Neural progenitor cell (in vitro differentiated cells): ENCODE results near the gene SLC17A9. TPM values are rescaled to one million over a fixed set of nuclear protein-coding genes. Genes with fewer than 3 reads are reported as not detected.

Experiments used
- DNase-seq: peaks from one replicate; pipeline ENCODE4 v3.0.0-alpha.2; 2016; ENCODE audit warnings: low spot score
- H2AFZ ChIP-seq: fragments of 200-600 bp; sonication (generic); replicated peaks from 2 replicates; pipeline ENCODE4 v1.6.1; 2016; ENCODE audit warnings: antibody characterized with exemption
- H3F3A ChIP-seq: fragments of 200-600 bp; sonication (generic); 2 replicates; pipeline ENCODE4 v1.6.1; 2016; ENCODE audit warnings: antibody characterized with exemption, low read depth
- H3K27ac ChIP-seq: fragments of 200-600 bp; sonication (generic); 2 replicates; pipeline ENCODE4 v1.5.1; 2016; ENCODE audit warnings: mild to moderate bottlenecking
- H3K27me3 ChIP-seq: fragments of 200-600 bp; sonication (generic); 2 replicates; pipeline ENCODE4 v1.6.1; 2016; ENCODE audit warnings: mild to moderate bottlenecking, moderate library complexity
- H3K36me3 ChIP-seq: fragments of 200-600 bp; sonication (generic); 2 replicates; pipeline ENCODE4 v1.5.1; 2016
- H3K4me1 ChIP-seq: fragments of 200-600 bp; sonication (generic); 2 replicates; pipeline ENCODE4 v1.6.1; 2016; ENCODE audit warnings: mixed run types
- H3K4me2 ChIP-seq: fragments of 200-600 bp; sonication (generic); 2 replicates; pipeline ENCODE4 v1.6.1; 2016
- H3K4me3 ChIP-seq: fragments of 200-600 bp; sonication (generic); 2 replicates; pipeline ENCODE4 v1.5.1; 2016
- H3K79me2 ChIP-seq: fragments of 200-600 bp; sonication (generic); 2 replicates; pipeline ENCODE4 v1.6.1; 2016; ENCODE audit warnings: low read depth
- H3K9ac ChIP-seq: fragments of 200-600 bp; sonication (generic); 2 replicates; pipeline ENCODE4 v1.6.1; 2016
- H3K9me3 ChIP-seq: fragments of 200-600 bp; sonication (generic); 2 replicates; pipeline ENCODE4 v1.5.1; 2016; ENCODE audit warnings: low read depth
- H4K20me1 ChIP-seq: fragments of 200-600 bp; sonication (generic); 2 replicates; pipeline ENCODE4 v1.6.1; 2016; ENCODE audit warnings: low read depth
- H3K27ac Mint-ChIP-seq: 3 replicates; pipeline ENCODE4 v1.8.0; 2021; ENCODE audit warnings: mixed read lengths
- H3K27me3 Mint-ChIP-seq: 2 replicates; pipeline ENCODE4 v1.8.0; 2022; ENCODE audit warnings: low read depth, mild to moderate bottlenecking, inconsistent platforms, moderate library complexity, mixed read lengths; ENCODE audit not compliant: insufficient read depth
- H3K36me3 Mint-ChIP-seq: 3 replicates; pipeline ENCODE4 v1.8.0; 2021; ENCODE audit warnings: mixed read lengths
- H3K4me1 Mint-ChIP-seq: 3 replicates; pipeline ENCODE4 v1.8.0; 2021; ENCODE audit warnings: mixed read lengths
- H3K4me3 Mint-ChIP-seq: 3 replicates; pipeline ENCODE4 v1.8.0; 2021; ENCODE audit warnings: mild to moderate bottlenecking, moderate library complexity, mixed read lengths
- H3K9me3 Mint-ChIP-seq: 3 replicates; pipeline ENCODE4 v1.8.0; 2020; ENCODE audit warnings: mixed read lengths
- EZH2 ChIP-seq: fragments of 200-600 bp; sonication (generic); IDR thresholded peaks from 2 replicates; pipeline ENCODE4 v1.6.1; 2017; ENCODE audit warnings: antibody characterized with exemption, mild to moderate bottlenecking, moderate library complexity
- EZH2phosphoT487 ChIP-seq: fragments of 200-600 bp; sonication (generic); IDR thresholded peaks from 2 replicates; pipeline ENCODE4 v1.6.1; 2017; ENCODE audit warnings: antibody characterized with exemption
- total RNA-seq: library from RNA; depleted of rRNA; stranded (reverse); fragments of >200 nt; gene quantifications from 2 replicates; pipeline ENCODE4 v1.2.3, GENCODE V29; 2015; ENCODE audit warnings: low replicate concordance
- TF ChIP-seq, protein P1 (sequence below): fragments of 200-600 bp; sonication (generic); IDR thresholded peaks from 2 replicates; pipeline ENCODE4 v1.5.1; 2017; ENCODE audit warnings: antibody characterized with exemption, mild to moderate bottlenecking

SLC17A9 gene
- total RNA-seq, 1 donor from 2014 or later: 0.17 TPM

DNA sequence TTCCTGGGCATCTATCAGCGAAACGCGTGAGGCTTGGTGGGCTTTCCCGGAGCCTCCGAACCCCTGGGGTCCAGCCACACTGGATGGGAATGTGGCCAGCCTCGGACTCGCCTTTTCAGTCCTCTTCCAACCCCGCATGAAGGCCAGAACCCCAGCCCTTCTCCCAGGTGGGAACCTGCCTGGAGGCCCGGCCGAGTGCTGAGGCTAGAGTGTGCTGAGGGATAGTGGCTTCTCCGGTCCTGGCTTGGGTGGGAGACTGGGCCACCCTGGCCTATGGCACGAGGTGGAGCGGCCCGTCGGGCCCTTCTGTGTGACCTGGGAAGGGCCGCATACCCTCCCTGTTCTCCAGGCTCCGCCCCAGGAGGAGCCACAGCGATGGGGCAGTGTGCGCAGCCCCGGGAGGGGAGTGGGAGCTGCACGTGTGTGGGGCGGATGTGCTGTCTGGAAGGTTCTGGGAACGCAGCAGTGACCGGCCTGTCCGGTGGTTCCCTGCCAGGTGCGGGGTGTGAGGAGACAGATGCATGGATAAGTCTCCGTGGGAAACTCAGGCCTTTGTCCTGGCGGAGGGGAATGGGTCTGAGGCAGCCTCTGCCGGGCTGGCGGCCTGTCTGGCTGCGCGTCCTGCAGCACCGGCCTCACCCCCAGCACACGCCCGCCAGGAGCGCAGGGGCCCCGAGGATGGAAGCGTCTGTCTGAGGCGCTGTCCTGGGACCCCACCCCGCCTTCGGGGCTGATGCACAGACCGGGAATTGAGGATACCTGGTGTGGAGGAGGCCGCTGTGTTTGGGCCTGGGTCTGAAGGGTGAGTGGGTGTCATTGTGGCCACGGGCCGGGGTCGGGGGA, 55.4 kb downstream of the SLC17A9 start:
- Mint-ChIP-seq H3K27me3 (peaks cover 54% of the 10 kb centered on the region), H3K4me1 (peaks cover 13% of the 10 kb centered on the region), H3K9me3 (peaks cover 12% of the 10 kb centered on the region), H3K4me3 (peak overlapping the region; percentile 38), H3K36me3 (peaks cover under 1% of the 10 kb centered on the region), H3K27ac (no peak overlapping the region)
- H3K4me2 ChIP-seq: peak overlapping the region; percentile 85
- no peaks in the 10 kb centered on the region for H3K36me3 ChIP-seq
- peaks cover 100% of the 10 kb centered on the region for H3K27me3 ChIP-seq
- no peaks in the 10 kb centered on the region for H3K9me3 ChIP-seq
- H3K27ac ChIP-seq: no peak overlapping the region
- DNase-seq: peak; percentile 62
- peak overlapping the region; percentile 27 for H2AFZ ChIP-seq
- H3K79me2 ChIP-seq: no peaks in the 10 kb centered on the region
- TF ChIP-seq EZH2 (peak; percentile 87), EZH2phosphoT487 (peak; percentile 90)
- TF ChIP-seq, protein P1, sequence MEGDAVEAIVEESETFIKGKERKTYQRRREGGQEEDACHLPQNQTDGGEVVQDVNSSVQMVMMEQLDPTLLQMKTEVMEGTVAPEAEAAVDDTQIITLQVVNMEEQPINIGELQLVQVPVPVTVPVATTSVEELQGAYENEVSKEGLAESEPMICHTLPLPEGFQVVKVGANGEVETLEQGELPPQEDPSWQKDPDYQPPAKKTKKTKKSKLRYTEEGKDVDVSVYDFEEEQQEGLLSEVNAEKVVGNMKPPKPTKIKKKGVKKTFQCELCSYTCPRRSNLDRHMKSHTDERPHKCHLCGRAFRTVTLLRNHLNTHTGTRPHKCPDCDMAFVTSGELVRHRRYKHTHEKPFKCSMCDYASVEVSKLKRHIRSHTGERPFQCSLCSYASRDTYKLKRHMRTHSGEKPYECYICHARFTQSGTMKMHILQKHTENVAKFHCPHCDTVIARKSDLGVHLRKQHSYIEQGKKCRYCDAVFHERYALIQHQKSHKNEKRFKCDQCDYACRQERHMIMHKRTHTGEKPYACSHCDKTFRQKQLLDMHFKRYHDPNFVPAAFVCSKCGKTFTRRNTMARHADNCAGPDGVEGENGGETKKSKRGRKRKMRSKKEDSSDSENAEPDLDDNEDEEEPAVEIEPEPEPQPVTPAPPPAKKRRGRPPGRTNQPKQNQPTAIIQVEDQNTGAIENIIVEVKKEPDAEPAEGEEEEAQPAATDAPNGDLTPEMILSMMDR: no peak
- no peak overlapping the region for H3K9ac ChIP-seq
- H3K4me3 ChIP-seq: peak overlapping the region; percentile 42
- peaks cover 17% of the 10 kb centered on the region for H3K4me1 ChIP-seq
- peaks cover 54% of the 10 kb centered on the region for H4K20me1 ChIP-seq
- peaks cover 21% of the 10 kb centered on the region for H3F3A ChIP-seq

DNA sequence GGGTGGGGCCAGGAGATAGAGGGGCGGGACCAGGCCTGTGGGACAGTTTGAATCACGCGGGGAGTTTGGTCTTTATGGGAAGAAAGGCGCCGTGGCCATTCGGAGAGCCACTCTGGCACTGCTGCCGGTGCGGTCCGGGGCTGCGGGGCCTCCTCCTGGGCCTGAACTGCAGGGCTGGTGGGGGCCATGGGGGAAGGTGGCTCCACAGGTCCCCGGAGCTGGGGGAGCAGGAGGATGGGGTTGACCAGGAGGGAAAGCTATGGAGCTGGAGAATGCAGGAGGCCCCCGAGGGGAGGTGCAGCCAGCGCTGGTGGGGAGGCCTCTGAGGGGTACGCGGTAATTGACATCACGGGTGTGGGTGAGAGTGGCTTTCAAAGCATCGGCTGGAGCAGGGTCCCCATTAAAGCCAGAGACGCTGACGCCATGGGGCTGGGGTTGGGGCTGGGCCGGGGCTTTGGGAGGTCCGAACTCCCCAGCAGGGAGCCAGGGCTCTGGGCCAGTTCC, 56.1 kb downstream of the SLC17A9 start:
- peaks cover 5% of the 10 kb centered on the region for H3K9me3 ChIP-seq
- H4K20me1 ChIP-seq: peaks cover 48% of the 10 kb centered on the region
- no peaks in the 10 kb centered on the region for H3K79me2 ChIP-seq
- H3K27me3 ChIP-seq: peaks cover 100% of the 10 kb centered on the region
- H3K4me3 Mint-ChIP-seq: no peak overlapping the region
- peak overlapping the region; percentile 85 for H3K4me2 ChIP-seq
- H3K4me3 ChIP-seq: peak overlapping the region; percentile 15
- no peak for DNase-seq
- H3K27me3 Mint-ChIP-seq: peaks cover 53% of the 10 kb centered on the region
- H3K4me1 Mint-ChIP-seq: peaks cover 13% of the 10 kb centered on the region
- H3K4me1 ChIP-seq: peaks cover 17% of the 10 kb centered on the region
- H3K9ac ChIP-seq: no peak overlapping the region
- no peak overlapping the region for H2AFZ ChIP-seq
- H3K36me3 Mint-ChIP-seq: peaks cover 5% of the 10 kb centered on the region
- no peak overlapping the region for H3K27ac Mint-ChIP-seq
- no peaks in the 10 kb centered on the region for H3K36me3 ChIP-seq
- H3F3A ChIP-seq: peaks cover 18% of the 10 kb centered on the region
- TF ChIP-seq EZH2: peak; percentile 28
- TF ChIP-seq, protein P1: no peak
- H3K9me3 Mint-ChIP-seq: peaks cover 12% of the 10 kb centered on the region
- no peak overlapping the region for H3K27ac ChIP-seq

DNA sequence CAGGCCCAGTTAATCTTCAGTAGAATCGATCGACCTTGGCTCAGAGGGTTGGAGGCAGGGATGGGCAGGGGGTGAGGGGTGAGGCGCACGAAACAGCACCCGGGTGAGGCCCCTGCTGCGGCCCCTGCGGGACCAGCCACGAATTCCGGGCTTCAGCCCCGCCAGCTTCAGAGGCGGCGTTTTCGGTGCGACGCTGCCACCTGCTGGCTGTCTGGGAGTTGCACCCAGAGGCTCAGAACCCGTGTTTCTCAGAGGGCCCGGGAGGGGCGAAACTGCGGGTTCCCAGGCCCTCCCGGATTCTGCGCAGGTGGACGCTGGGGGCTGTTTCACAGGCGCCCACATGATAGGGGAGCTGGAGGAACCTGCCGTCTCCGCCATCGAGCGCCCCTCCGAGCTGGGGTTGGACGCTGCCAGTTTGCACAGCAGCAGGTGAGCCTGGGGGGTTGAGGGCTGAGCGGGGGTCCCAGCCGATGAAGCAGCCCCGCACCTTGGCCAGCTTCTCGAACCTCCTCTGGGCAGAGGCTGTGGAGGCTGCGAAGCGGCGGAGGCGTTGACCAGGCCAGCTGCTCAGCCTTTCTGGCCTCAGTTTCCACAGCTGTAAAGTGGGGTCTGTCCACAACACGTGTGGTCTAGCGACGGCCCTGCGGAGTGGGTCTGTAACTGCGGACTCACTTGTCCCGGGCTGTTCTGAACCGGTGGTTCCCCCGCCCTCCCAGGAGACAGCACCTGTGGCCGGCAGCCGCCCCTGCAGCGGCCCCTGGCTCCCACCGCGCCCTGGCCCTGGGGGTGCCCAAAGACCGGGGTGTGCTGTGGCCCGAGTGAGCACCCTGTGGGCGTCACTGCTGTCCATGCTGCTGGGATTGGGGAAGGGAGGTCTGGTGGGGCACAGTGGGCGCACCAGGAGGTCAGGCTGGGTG, 56.8 kb downstream of the SLC17A9 start:
- peaks cover 5% of the 10 kb centered on the region for H3K9me3 ChIP-seq
- H2AFZ ChIP-seq: no peak overlapping the region
- H3K36me3 ChIP-seq: no peaks in the 10 kb centered on the region
- H3K9me3 Mint-ChIP-seq: peaks cover 17% of the 10 kb centered on the region
- H3K4me1 ChIP-seq: peaks cover 20% of the 10 kb centered on the region
- peaks cover 50% of the 10 kb centered on the region for H3K27me3 Mint-ChIP-seq
- peak overlapping the region; percentile 15 for H3K4me3 ChIP-seq
- no peak overlapping the region for H3K9ac ChIP-seq
- H3K27ac ChIP-seq: no peak overlapping the region
- TF ChIP-seq EZH2 (no peak), EZH2phosphoT487 (no peak)
- TF ChIP-seq, protein P1: peak; percentile 94
- H3K79me2 ChIP-seq: no peaks in the 10 kb centered on the region
- H3K4me3 Mint-ChIP-seq: peak overlapping the region; percentile 55
- peaks cover 15% of the 10 kb centered on the region for H3K4me1 Mint-ChIP-seq
- peaks cover 42% of the 10 kb centered on the region for H4K20me1 ChIP-seq
- H3K4me2 ChIP-seq: peak overlapping the region; percentile 85
- H3F3A ChIP-seq: peaks cover 25% of the 10 kb centered on the region
- DNase-seq: peak; percentile 85
- no peak overlapping the region for H3K27ac Mint-ChIP-seq
- H3K27me3 ChIP-seq: peaks cover 100% of the 10 kb centered on the region
- H3K36me3 Mint-ChIP-seq: peaks cover 5% of the 10 kb centered on the region
